WTC11 (cell line): ENCODE measurements around the gene SDE2. TPM values are rescaled to one million over a fixed set of nuclear protein-coding genes. Genes with fewer than 3 reads are reported as not detected.
A peak's percentile ranks its signal among the peaks of the same experiment; 100 is the strongest.

ENCODE experiments used
- ATAC-seq: fragments of 200-7000 bp; cut with Tn5 transposase; 2 replicates; pipeline ENCODE4 v1.10.0; 2021; ENCODE audit warnings: mild to moderate bottlenecking, moderate library complexity
- CTCF ChIA-PET: fragments of 300-600 bp; sonication (Branson Sonifier 250); formaldehyde crosslinking; loops from one replicate; lab custom pipeline; 2021; ENCODE audit warnings: antibody characterized with exemption; lab: Charles Lee
- POLR2A ChIA-PET: fragments of 350-600 bp; sonication (Branson Sonifier 250); formaldehyde crosslinking; loops from one replicate; lab custom pipeline; 2021; ENCODE audit warnings: antibody characterized with exemption; lab: Charles Lee
- DNase-seq: peaks from one replicate; pipeline ENCODE4 v3.0.0; 2021; ENCODE audit warnings: low spot score
- H3K27ac Mint-ChIP-seq: 2 replicates; pipeline ENCODE4 v1.8.0; 2021; ENCODE audit warnings: mixed read lengths
- H3K27me3 Mint-ChIP-seq: 2 replicates; pipeline ENCODE4 v1.8.0; 2021; ENCODE audit warnings: low read depth, mild to moderate bottlenecking, moderate library complexity, mixed read lengths
- H3K36me3 Mint-ChIP-seq: 2 replicates; pipeline ENCODE4 v1.8.0; 2021; ENCODE audit warnings: mixed read lengths
- H3K4me1 Mint-ChIP-seq: 2 replicates; pipeline ENCODE4 v1.8.0; 2022; ENCODE audit warnings: mixed read lengths
- H3K4me3 Mint-ChIP-seq: 2 replicates; pipeline ENCODE4 v1.8.0; 2021; ENCODE audit warnings: mild to moderate bottlenecking, moderate library complexity, mixed read lengths
- H3K9me3 Mint-ChIP-seq: 2 replicates; pipeline ENCODE4 v1.8.0; 2021; ENCODE audit warnings: mixed read lengths
- CREB1 ChIP-seq: sonication (generic); formaldehyde crosslinking; IDR thresholded peaks from 2 replicates; pipeline ENCODE4 v1.8.0; 2023; ENCODE audit warnings: mild to moderate bottlenecking, missing genetic modification reagents
- FOXJ3 ChIP-seq: sonication (generic); formaldehyde crosslinking; IDR thresholded peaks from 2 replicates; pipeline ENCODE4 v1.9.0; 2021; ENCODE audit warnings: missing genetic modification reagents, mild to moderate bottlenecking, borderline replicate concordance
- GTF2I ChIP-seq: fragments of 250-450 bp; sonication (Bioruptor Pico); conservative IDR thresholded peaks from 2 replicates; pipeline ENCODE4 v1.4.0; 2021; ENCODE audit warnings: mild to moderate bottlenecking
- HMGA2 ChIP-seq: fragments of 250-450 bp; sonication (Bioruptor Pico); IDR thresholded peaks from 2 replicates; pipeline ENCODE4 v1.4.0; 2021; ENCODE audit warnings: mild to moderate bottlenecking, moderate library complexity
- NFE2L1 ChIP-seq: sonication (generic); formaldehyde crosslinking; IDR thresholded peaks from 2 replicates; pipeline ENCODE4 v1.8.1; 2023; ENCODE audit warnings: missing genetic modification reagents
- RELA ChIP-seq: sonication (generic); formaldehyde crosslinking; IDR thresholded peaks from 2 replicates; pipeline ENCODE4 v1.8.1; 2022; ENCODE audit warnings: missing genetic modification reagents, mild to moderate bottlenecking, borderline replicate concordance
- SMAD4 ChIP-seq: sonication (generic); formaldehyde crosslinking; IDR thresholded peaks from 2 replicates; pipeline ENCODE4 v1.8.0; 2022; ENCODE audit warnings: mild to moderate bottlenecking, missing genetic modification reagents
- TCF7 ChIP-seq: sonication (generic); formaldehyde crosslinking; IDR thresholded peaks from 2 replicates; pipeline ENCODE4 v1.8.0; 2022; ENCODE audit warnings: mild to moderate bottlenecking, low read depth, missing genetic modification reagents, moderate library complexity
- ZNF121 ChIP-seq: sonication (generic); formaldehyde crosslinking; IDR thresholded peaks from 2 replicates; pipeline ENCODE4 v1.8.0; 2023; ENCODE audit warnings: missing genetic modification reagents
- ZNF219 ChIP-seq: sonication (generic); formaldehyde crosslinking; IDR thresholded peaks from 2 replicates; pipeline ENCODE4 v1.8.0; 2023; ENCODE audit warnings: missing genetic modification reagents, mild to moderate bottlenecking, borderline replicate concordance
- ZNF396 ChIP-seq: fragments of 250-450 bp; sonication (Bioruptor Pico); IDR thresholded peaks from 2 replicates; pipeline ENCODE4 v1.8.0; 2021; ENCODE audit warnings: mild to moderate bottlenecking, moderate library complexity, borderline replicate concordance
- total RNA-seq: library from RNA; stranded (reverse); gene quantifications from 3 replicates; pipeline ENCODE4 v1.2.3, GENCODE V29; 2021
- TF ChIP-seq, protein P1 (sequence below): sonication (generic); formaldehyde crosslinking; conservative IDR thresholded peaks from 2 replicates; pipeline ENCODE4 v1.8.1; 2022; ENCODE audit warnings: mild to moderate bottlenecking, missing genetic modification reagents
- TF ChIP-seq, protein P2 (sequence below): sonication (generic); formaldehyde crosslinking; IDR thresholded peaks from 2 replicates; pipeline ENCODE4 v1.8.1; 2022; ENCODE audit warnings: low read depth, mild to moderate bottlenecking, moderate library complexity, missing genetic modification reagents, borderline replicate concordance
- TF ChIP-seq, protein P3 (sequence below): sonication (generic); formaldehyde crosslinking; IDR thresholded peaks from 2 replicates; pipeline ENCODE4 v1.8.0; 2022; ENCODE audit warnings: missing genetic modification reagents
- TF ChIP-seq, protein P4 (sequence below): sonication (generic); formaldehyde crosslinking; IDR thresholded peaks from 2 replicates; pipeline ENCODE4 v1.8.1; 2022; ENCODE audit warnings: missing genetic modification reagents, borderline replicate concordance
- TF ChIP-seq, protein P5 (sequence below): sonication (generic); formaldehyde crosslinking; IDR thresholded peaks from 2 replicates; pipeline ENCODE4 v1.8.1; 2023; ENCODE audit warnings: mild to moderate bottlenecking, missing genetic modification reagents
- TF ChIP-seq, protein P6 (sequence below): fragments of 250-450 bp; sonication (Bioruptor Pico); IDR thresholded peaks from 2 replicates; pipeline ENCODE4 v1.9.0; 2021; ENCODE audit warnings: moderate library complexity, mild to moderate bottlenecking, inconsistent platforms, borderline replicate concordance

The SDE2 gene
- total RNA-seq, 1 experiment from 2014 or later, result 17.2 TPM

DNA sequence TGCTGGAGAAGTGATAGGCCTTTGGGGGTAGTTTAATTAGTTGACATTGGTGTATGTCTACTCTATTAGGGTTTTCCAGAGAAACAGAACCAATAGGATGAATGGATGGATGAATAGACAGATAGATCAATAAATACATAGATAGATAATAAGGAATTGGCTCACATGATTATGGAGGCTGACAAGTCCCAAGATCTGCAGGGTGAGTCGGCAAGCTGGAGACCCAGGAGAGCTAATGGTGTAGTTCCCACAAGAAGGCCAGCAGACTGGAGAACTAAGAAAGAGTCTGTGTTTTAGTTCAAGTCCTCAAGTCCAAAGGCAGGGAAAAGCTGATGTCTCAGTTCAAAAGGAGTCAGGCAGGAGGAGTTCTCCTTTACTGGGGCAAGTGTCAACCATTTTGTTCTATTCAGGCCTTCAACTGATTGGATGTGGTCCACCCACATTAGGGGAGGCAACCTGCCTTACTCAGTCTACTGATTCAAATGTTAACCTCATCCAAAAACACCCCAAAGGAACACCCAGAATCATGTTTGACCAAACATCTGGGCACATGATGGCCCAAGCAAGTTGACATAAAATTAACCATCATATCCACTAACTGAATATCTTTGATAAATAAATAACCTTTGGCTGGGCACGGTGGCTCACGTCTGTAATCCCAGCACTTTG is 4.5 kb upstream of the SDE2 start:
- Mint-ChIP-seq H3K36me3 (peaks cover 2% of the 10 kb centered on the region), H3K27me3 (no peaks in the 10 kb centered on the region), H3K27ac (peak overlapping the region; percentile 61; the same call in 1 of the 2 replicates), H3K9me3 (no peaks in the 10 kb centered on the region), H3K4me1 (peaks cover 22% of the 10 kb centered on the region), H3K4me3 (no peak overlapping the region)
- POLR2A ChIA-PET, result no interaction called here
- ATAC-seq, result no peak
- no peak for TF ChIP-seq ZNF396 (CRISPR knock-in tag)
- TF ChIP-seq ZNF121 (CRISPR knock-in tag), result no peak
- TF ChIP-seq, protein P1, sequence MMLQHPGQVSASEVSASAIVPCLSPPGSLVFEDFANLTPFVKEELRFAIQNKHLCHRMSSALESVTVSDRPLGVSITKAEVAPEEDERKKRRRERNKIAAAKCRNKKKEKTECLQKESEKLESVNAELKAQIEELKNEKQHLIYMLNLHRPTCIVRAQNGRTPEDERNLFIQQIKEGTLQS (CRISPR knock-in tag), result no peak
- no peak for TF ChIP-seq FOXJ3
- TF ChIP-seq, protein P2, sequence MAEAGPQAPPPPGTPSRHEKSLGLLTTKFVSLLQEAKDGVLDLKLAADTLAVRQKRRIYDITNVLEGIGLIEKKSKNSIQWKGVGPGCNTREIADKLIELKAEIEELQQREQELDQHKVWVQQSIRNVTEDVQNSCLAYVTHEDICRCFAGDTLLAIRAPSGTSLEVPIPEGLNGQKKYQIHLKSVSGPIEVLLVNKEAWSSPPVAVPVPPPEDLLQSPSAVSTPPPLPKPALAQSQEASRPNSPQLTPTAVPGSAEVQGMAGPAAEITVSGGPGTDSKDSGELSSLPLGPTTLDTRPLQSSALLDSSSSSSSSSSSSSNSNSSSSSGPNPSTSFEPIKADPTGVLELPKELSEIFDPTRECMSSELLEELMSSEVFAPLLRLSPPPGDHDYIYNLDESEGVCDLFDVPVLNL (CRISPR knock-in tag), result no peak
- no peak for TF ChIP-seq GTF2I (CRISPR knock-in tag)
- TF ChIP-seq ZNF219 (CRISPR knock-in tag), result no peak
- TF ChIP-seq, protein P3, sequence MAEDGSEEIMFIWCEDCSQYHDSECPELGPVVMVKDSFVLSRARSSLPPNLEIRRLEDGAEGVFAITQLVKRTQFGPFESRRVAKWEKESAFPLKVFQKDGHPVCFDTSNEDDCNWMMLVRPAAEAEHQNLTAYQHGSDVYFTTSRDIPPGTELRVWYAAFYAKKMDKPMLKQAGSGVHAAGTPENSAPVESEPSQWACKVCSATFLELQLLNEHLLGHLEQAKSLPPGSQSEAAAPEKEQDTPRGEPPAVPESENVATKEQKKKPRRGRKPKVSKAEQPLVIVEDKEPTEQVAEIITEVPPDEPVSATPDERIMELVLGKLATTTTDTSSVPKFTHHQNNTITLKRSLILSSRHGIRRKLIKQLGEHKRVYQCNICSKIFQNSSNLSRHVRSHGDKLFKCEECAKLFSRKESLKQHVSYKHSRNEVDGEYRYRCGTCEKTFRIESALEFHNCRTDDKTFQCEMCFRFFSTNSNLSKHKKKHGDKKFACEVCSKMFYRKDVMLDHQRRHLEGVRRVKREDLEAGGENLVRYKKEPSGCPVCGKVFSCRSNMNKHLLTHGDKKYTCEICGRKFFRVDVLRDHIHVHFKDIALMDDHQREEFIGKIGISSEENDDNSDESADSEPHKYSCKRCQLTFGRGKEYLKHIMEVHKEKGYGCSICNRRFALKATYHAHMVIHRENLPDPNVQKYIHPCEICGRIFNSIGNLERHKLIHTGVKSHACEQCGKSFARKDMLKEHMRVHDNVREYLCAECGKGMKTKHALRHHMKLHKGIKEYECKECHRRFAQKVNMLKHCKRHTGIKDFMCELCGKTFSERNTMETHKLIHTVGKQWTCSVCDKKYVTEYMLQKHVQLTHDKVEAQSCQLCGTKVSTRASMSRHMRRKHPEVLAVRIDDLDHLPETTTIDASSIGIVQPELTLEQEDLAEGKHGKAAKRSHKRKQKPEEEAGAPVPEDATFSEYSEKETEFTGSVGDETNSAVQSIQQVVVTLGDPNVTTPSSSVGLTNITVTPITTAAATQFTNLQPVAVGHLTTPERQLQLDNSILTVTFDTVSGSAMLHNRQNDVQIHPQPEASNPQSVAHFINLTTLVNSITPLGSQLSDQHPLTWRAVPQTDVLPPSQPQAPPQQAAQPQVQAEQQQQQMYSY (CRISPR knock-in tag), result no peak
- no peak for TF ChIP-seq TCF7 (CRISPR knock-in tag)
- no peak for TF ChIP-seq CREB1
- TF ChIP-seq, protein P4, sequence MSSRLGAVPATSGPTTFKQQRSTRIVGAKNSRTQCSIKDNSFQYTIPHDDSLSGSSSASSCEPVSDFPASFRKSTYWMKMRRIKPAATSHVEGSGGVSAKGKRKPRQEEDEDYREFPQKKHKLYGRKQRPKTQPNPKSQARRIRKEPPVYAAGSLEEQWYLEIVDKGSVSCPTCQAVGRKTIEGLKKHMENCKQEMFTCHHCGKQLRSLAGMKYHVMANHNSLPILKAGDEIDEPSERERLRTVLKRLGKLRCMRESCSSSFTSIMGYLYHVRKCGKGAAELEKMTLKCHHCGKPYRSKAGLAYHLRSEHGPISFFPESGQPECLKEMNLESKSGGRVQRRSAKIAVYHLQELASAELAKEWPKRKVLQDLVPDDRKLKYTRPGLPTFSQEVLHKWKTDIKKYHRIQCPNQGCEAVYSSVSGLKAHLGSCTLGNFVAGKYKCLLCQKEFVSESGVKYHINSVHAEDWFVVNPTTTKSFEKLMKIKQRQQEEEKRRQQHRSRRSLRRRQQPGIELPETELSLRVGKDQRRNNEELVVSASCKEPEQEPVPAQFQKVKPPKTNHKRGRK (CRISPR knock-in tag), result no peak
- TF ChIP-seq, protein P5, sequence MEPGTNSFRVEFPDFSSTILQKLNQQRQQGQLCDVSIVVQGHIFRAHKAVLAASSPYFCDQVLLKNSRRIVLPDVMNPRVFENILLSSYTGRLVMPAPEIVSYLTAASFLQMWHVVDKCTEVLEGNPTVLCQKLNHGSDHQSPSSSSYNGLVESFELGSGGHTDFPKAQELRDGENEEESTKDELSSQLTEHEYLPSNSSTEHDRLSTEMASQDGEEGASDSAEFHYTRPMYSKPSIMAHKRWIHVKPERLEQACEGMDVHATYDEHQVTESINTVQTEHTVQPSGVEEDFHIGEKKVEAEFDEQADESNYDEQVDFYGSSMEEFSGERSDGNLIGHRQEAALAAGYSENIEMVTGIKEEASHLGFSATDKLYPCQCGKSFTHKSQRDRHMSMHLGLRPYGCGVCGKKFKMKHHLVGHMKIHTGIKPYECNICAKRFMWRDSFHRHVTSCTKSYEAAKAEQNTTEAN, result no peak
- TF ChIP-seq RELA (CRISPR knock-in tag), result no peak
- TF ChIP-seq, protein P6, sequence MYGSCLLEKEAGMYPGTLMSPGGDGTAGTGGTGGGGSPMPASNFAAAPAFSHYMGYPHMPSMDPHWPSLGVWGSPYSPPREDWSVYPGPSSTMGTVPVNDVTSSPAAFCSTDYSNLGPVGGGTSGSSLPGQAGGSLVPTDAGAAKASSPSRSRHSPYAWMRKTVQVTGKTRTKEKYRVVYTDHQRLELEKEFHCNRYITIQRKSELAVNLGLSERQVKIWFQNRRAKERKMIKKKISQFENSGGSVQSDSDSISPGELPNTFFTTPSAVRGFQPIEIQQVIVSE, result no peak
- no peak for TF ChIP-seq NFE2L1 (CRISPR knock-in tag)
- no peak for TF ChIP-seq SMAD4
- no peak for TF ChIP-seq HMGA2 (CRISPR knock-in tag)
- no peak for DNase-seq
- CTCF ChIA-PET, result no interaction called here
